H1 (cell line): Measurements from ENCODE around the gene EBF3. TPM values are rescaled to one million over a fixed set of nuclear protein-coding genes. Genes with fewer than 3 reads are reported as not detected.

ENCODE experiments used
- JUN ChIP-seq: IDR thresholded peaks from 2 replicates; pipeline ENCODE4 v1.6.1; 2011; ENCODE audit warnings: low read depth, mild to moderate bottlenecking, improper control_type of control experiment, low read length
- RBBP5 ChIP-seq: IDR thresholded peaks from 2 replicates; pipeline ENCODE4 v1.7.1; 2012; ENCODE audit warnings: low read depth, mild to moderate bottlenecking, inconsistent platforms, low read length, moderate library complexity, borderline replicate concordance
- RXRA ChIP-seq: IDR thresholded peaks from 2 replicates; pipeline ENCODE4 v1.6.1; 2011; ENCODE audit warnings: low read depth, mild to moderate bottlenecking, low read length, moderate library complexity; ENCODE audit not compliant: insufficient read depth
- SP4 ChIP-seq: IDR thresholded peaks from 2 replicates; pipeline ENCODE4 v1.6.1; 2012; ENCODE audit warnings: low read length, inconsistent platforms
- polyA plus RNA-seq, 7 experiments: library from polyadenylated mRNA; depleted of rRNA in 3 of 7; stranded (reverse) in 5 of 7; unstranded in 2 of 7; fragments of >200 nt in 5 of 7; fragments of 200-250 nt in 2 of 7; gene quantifications; 1 replicate in 5 of 7; 2 replicates in 1 of 7; 4 replicates in 1 of 7; pipeline versions ENCODE4 v1.2.1 to v1.2.3, GENCODE V29; 2011 to 2013; ENCODE audit warnings: missing spikeins in 2 of 7, mixed read lengths in 2 of 7
- total RNA-seq: library from RNA; stranded (reverse); fragmentation: NEBNext Ultra II Directional; extraction: Animal tissue kit (Norgen Biotek cat#: 25700); gene quantifications from 2 replicates; pipeline ENCODE4 v1.2.1, GENCODE V29; 2021
- TF ChIP-seq, protein P1 (sequence below): IDR thresholded peaks from 2 replicates; pipeline ENCODE4 v1.6.1; 2011; ENCODE audit warnings: low read depth, mild to moderate bottlenecking, low read length; ENCODE audit not compliant: insufficient read depth

EBF3 gene
- total and polyA plus RNA-seq, 2 of the 8 experiments (the other 6 are each of a cell fraction or from before 2014, with no cell fraction given), result 0.08 to 0.26 TPM

DNA sequence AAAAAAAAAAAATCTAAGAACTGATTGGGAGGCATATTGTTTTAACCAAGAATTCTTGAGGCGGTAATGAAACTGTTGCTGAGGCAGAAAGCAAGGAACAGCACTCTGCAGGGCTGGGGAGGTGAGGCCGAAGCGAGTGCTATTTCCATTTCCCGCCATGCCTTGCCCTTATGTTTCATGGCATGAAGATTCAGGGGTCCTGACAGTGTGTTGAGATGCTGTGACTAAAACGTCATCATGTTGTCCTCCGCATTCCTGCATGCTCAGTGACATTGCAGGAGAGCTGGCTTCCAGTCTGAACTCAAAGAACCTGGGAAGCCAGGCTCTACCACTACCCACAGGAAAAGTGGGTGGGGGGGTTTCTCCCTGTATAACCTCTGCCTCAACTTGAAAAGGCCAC is 85.2 kb downstream of the EBF3 start (continued):
- TF ChIP-seq JUN (no peak), RXRA (no peak), SP4 (no peak), RBBP5 (no peak)
- TF ChIP-seq, protein P1, sequence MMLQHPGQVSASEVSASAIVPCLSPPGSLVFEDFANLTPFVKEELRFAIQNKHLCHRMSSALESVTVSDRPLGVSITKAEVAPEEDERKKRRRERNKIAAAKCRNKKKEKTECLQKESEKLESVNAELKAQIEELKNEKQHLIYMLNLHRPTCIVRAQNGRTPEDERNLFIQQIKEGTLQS, result no peak
